Bronchial epithelial cell (primary cell): ENCODE measurements around the gene ZBTB38. TPM values are rescaled to one million over a fixed set of nuclear protein-coding genes. Genes with fewer than 3 reads are reported as not detected.
A peak's percentile ranks its signal among the peaks of the same experiment; 100 is the strongest.

Experiments used
- DNase-seq: peaks from one replicate; pipeline ENCODE4 v3.0.0-alpha.2; 2010; ENCODE audit warnings: low read depth
- FAIRE-seq: peaks from 2 replicates; lab custom pipeline; 2011; peaks lifted over from hg19 to GRCh38; lab: Jason Lieb, UNC
- H3K27me3 ChIP-seq: 2 replicates; pipeline ENCODE4 v1.5.1; 2011; ENCODE audit warnings: low read length; ENCODE audit not compliant: control insufficient read depth, insufficient read depth
- H3K36me3 ChIP-seq: 2 replicates; pipeline ENCODE4 v1.5.1; 2011; ENCODE audit warnings: low read length; ENCODE audit not compliant: control insufficient read depth, insufficient read depth
- H3K4me3 ChIP-seq: 2 replicates; pipeline ENCODE4 v1.5.1; 2011; ENCODE audit warnings: mild to moderate bottlenecking, low read depth, low read length, control low read depth
- CTCF ChIP-seq: IDR thresholded peaks from 2 replicates; pipeline ENCODE4 v1.5.1; 2011; ENCODE audit warnings: mild to moderate bottlenecking, moderate library complexity, low read length, control low read depth, inconsistent platforms; ENCODE audit not compliant: insufficient read depth, severe bottlenecking
- total RNA-seq: library from RNA; depleted of rRNA; stranded (reverse); fragments of >200 nt; gene quantifications from 2 replicates; pipeline ENCODE4 v1.2.1, GENCODE V29; 2014

The ZBTB38 gene
- total RNA-seq, 1 donor from 2014 or later, result 59.0 TPM

GRCh38 chr3:141366285-141367037 is 1.8 kb upstream of the ZBTB38 start:
- DNase-seq, result peak; percentile 75
- Histone ChIP-seq H3K27me3 (no peaks in the 10 kb centered on the region), H3K36me3 (no peaks in the 10 kb centered on the region), H3K4me3 (no peak overlapping the region)
- no peak for TF ChIP-seq CTCF
- FAIRE-seq, result no peak

- Histone ChIP-seq H3K36me3 (peaks cover 2% of the 10 kb centered on the region), H3K4me3 (no peak overlapping the region), H3K27me3 (no peaks in the 10 kb centered on the region)
- FAIRE-seq (peak; percentile 96), DNase-seq (peak; percentile 100)
- TF ChIP-seq CTCF, result no peak
Measured at GRCh38 chr3:141367038-141367730, 1.1 kb upstream of the ZBTB38 start.

- Histone ChIP-seq H3K4me3 (peak overlapping the region; percentile 43), H3K36me3 (peaks cover 3% of the 10 kb centered on the region), H3K27me3 (no peaks in the 10 kb centered on the region)
- no peak for TF ChIP-seq CTCF
- FAIRE-seq (no peak), DNase-seq (peak; percentile 82)
Measured at GRCh38 chr3:141368925-141369794, 856 bp downstream of the ZBTB38 start.

GRCh38 chr3:141370065-141370533 is 1.8 kb downstream of the ZBTB38 start:
- TF ChIP-seq CTCF, result peak; percentile 11
- Histone ChIP-seq H3K36me3 (peaks cover 3% of the 10 kb centered on the region), H3K27me3 (no peaks in the 10 kb centered on the region), H3K4me3 (no peak overlapping the region)
- FAIRE-seq, result no peak
- DNase-seq, result peak; percentile 89

GRCh38 chr3:141371882-141372281 is 3.6 kb downstream of the ZBTB38 start:
- no peak overlapping the region for H3K4me3 ChIP-seq
- no peak for TF ChIP-seq CTCF
- FAIRE-seq (no peak), DNase-seq (no peak)
- H3K36me3 ChIP-seq, result peaks cover 14% of the 10 kb centered on the region
- H3K27me3 ChIP-seq, result no peaks in the 10 kb centered on the region
